Keratinocyte (primary cell): ENCODE measurements around the gene SYNE2.

Source experiments
- CTCF ChIP-seq, 3 experiments: IDR thresholded peaks in 1 of 3; conservative IDR thresholded peaks in 1 of 3; optimal IDR thresholded peaks in 1 of 3; 2 replicates in 2 of 3; 3 replicates in 1 of 3; pipeline versions ENCODE3 to v1.5.1; 2011; ENCODE audit warnings: low read length in 3 of 3, mild to moderate bottlenecking in 3 of 3, moderate library complexity in 2 of 3, control low read depth in 1 of 3, inconsistent platforms in 1 of 3; ENCODE audit not compliant: insufficient read depth in 2 of 3; ENCODE audit errors: extremely low read depth in 1 of 3
- EZH2 ChIP-seq: IDR thresholded peaks from one replicate; pipeline ENCODE4 v1.6.1; 2012; ENCODE audit warnings: inconsistent platforms, mild to moderate bottlenecking, low read length, moderate library complexity

- TF ChIP-seq CTCF (optimal IDR thresholded peaks at IDR 0.05 in 1 of 3, IDR thresholded peaks at IDR 0.05 in 1 of 3, conservative IDR thresholded peaks at IDR 0.05 in 1 of 3; ENCODE audit: extremely low read depth in 1 of 3, insufficient read depth in 2 of 3, low read length in 3 of 3) (no peak), EZH2 (no peak)
Measured at GRCh38 chr14:63833728-63834127, 19.1 kb upstream of the SYNE2 start.
